Stomach (tissue), 9 donors: ENCODE measurements around the gene COL1A1. TPM values are rescaled to one million over a fixed set of nuclear protein-coding genes. Genes with fewer than 3 reads are reported as not detected.
A peak's percentile ranks its signal among the peaks of the same experiment; 100 is the strongest.

Source experiments
- DNase-seq, 2 donors: peaks; one replicate each; pipeline versions ENCODE4 v3.0.0 to v3.0.0-alpha.2; 2013 to 2019
- H3K27ac ChIP-seq, 5 donors: fragments of 200-600 bp in 4 of 5; sonication (generic) in 4 of 5; one replicate each; pipeline ENCODE4 v1.5.1; 2013 to 2019; ENCODE audit warnings: mild to moderate bottlenecking in 1 of 5, moderate library complexity in 1 of 5
- H3K27me3 ChIP-seq, 3 donors: fragments of 200-600 bp; sonication (generic); one replicate each; pipeline ENCODE4 v1.5.1; 2017 to 2019; ENCODE audit warnings: mixed run types in 1 of 3
- H3K36me3 ChIP-seq, 4 donors: fragments of 200-600 bp; sonication (generic); 1 replicate in 3 of 4; 2 replicates in 1 of 4; pipeline ENCODE4 v1.5.1; 2016 to 2019
- H3K4me1 ChIP-seq, 4 donors: fragments of 200-600 bp; sonication (generic); one replicate each; pipeline ENCODE4 v1.5.1; 2016 to 2019
- H3K4me3 ChIP-seq, 4 donors: fragments of 200-600 bp; sonication (generic) in 3 of 4; one replicate each; pipeline ENCODE4 v1.5.1; 2016 to 2019; ENCODE audit warnings: mild to moderate bottlenecking in 1 of 4
- H3K9me3 ChIP-seq, 4 donors: fragments of 200-600 bp; sonication (generic); one replicate each; pipeline ENCODE4 v1.5.1; 2016 to 2019
- EP300 ChIP-seq: sonication (generic); formaldehyde crosslinking; IDR thresholded peaks from one replicate; pipeline ENCODE4 v1.6.1; 2017; ENCODE audit warnings: antibody characterized with exemption
- POLR2A ChIP-seq, 4 donors: fragments of 450-650 bp; IDR thresholded peaks; one replicate each; pipeline ENCODE4 v1.6.1; 2016; ENCODE audit warnings: antibody characterized with exemption in 4 of 4, control low read depth in 2 of 4, mild to moderate bottlenecking in 1 of 4, moderate library complexity in 1 of 4
- POLR2AphosphoS5 ChIP-seq, 3 donors: sonication (generic); formaldehyde crosslinking; IDR thresholded peaks; one replicate each; pipeline ENCODE4 v1.6.1; 2016; ENCODE audit warnings: antibody characterized with exemption in 3 of 3
- WGBS, 5 donors: extraction: QIAGEN DNeasy Blood & Tissue Kit in 3 of 5; methylation state at CpG; one replicate each; pipeline versions ENCODE4 v1.1.5 to v1.1.7; 2013 to 2018; 5-methylcytosine and 5-hydroxymethylcytosine counted together
- intact Hi-C: fragments of 100-400 bp; cut with DNase I; formaldehyde crosslinking; loops from one replicate; pipeline ENCODE4 v1.15.1; 2023; ENCODE audit warnings: low total_unique reads
- polyA plus RNA-seq, 3 donors: library from polyadenylated mRNA; stranded (reverse); fragments of 200-250 nt; gene quantifications; one replicate each; pipeline ENCODE4 v1.2.3, GENCODE V29; 2013
- total RNA-seq, 5 donors: library from RNA; depleted of rRNA; stranded (reverse); fragments of >200 nt; gene quantifications; one replicate each; pipeline versions ENCODE4 v1.1.0 to v1.2.3, GENCODE V29; 2014 to 2016
- TF ChIP-seq, protein P1 (sequence below), 7 experiments: fragments of 450-650 bp in 4 of 7; fragments of 200-600 bp in 3 of 7; sonication (generic) in 3 of 7; IDR thresholded peaks; one replicate each; pipeline ENCODE4 v1.5.1; 2016 to 2019; ENCODE audit warnings: antibody characterized with exemption in 7 of 7, control low read depth in 2 of 7, mild to moderate bottlenecking in 1 of 7
- donor health status: healthy with polysubstance abuse.
- donor health status: Bipolar disorder and iron deficiency.
- donor health status: healthy.

Gene COL1A1
- total and polyA plus RNA-seq, 8 donors = 17.9 to 1,931 (median 142) TPM

GRCh38 chr17:50188921-50189549 is 12.4 kb downstream of the COL1A1 start:
- WGBS, 5 donors = 78 to 86% (median 85%) methylated on average over 7 to 11 of the region's 11 CpGs
- H3K4me1 ChIP-seq = peaks cover 5 to 36% (median 15%) of the 10 kb centered on the region in 4 donors
- no peak overlapping the region for H3K4me3 ChIP-seq
- no peak for DNase-seq
- peaks cover 81 to 95% (median 92%) of the 10 kb centered on the region in 4 donors for H3K36me3 ChIP-seq
- no peak for TF ChIP-seq EP300
- TF ChIP-seq, protein P1, sequence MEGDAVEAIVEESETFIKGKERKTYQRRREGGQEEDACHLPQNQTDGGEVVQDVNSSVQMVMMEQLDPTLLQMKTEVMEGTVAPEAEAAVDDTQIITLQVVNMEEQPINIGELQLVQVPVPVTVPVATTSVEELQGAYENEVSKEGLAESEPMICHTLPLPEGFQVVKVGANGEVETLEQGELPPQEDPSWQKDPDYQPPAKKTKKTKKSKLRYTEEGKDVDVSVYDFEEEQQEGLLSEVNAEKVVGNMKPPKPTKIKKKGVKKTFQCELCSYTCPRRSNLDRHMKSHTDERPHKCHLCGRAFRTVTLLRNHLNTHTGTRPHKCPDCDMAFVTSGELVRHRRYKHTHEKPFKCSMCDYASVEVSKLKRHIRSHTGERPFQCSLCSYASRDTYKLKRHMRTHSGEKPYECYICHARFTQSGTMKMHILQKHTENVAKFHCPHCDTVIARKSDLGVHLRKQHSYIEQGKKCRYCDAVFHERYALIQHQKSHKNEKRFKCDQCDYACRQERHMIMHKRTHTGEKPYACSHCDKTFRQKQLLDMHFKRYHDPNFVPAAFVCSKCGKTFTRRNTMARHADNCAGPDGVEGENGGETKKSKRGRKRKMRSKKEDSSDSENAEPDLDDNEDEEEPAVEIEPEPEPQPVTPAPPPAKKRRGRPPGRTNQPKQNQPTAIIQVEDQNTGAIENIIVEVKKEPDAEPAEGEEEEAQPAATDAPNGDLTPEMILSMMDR (IDR thresholded peaks at IDR 0.05) = no peak
- no peak for TF ChIP-seq POLR2AphosphoS5 (IDR thresholded peaks at IDR 0.05)
- no peak for TF ChIP-seq POLR2A (IDR thresholded peaks at IDR 0.05)
- H3K27ac ChIP-seq = peak overlapping the region in 3 of 5 donors; percentile 20 to 80 (median 79)
- no peaks in the 10 kb centered on the region for H3K9me3 ChIP-seq
- no peaks in the 10 kb centered on the region for H3K27me3 ChIP-seq
- intact Hi-C loops = no loop called here

DNA sequence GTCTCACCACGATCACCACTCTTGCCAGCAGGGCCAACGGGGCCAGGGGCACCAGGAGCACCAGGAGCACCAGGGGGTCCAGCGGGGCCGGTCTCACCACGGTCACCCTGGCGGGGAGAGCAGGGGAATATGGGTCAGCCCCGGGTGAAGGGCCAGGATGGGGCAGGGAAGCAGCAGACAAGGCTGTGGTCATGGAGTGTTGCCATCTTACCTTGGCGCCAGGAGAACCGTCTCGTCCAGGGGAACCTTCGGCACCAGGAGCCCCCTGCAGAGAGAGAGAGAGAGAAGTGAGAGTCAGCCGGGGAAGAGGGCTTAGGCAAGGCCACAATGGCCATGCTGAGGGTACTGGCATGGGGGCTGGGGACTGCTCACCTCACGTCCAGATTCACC is 12.9 kb downstream of the COL1A1 start:
- DNase-seq = no peak
- no peaks in the 10 kb centered on the region for H3K27me3 ChIP-seq
- peak overlapping the region in 3 of 5 donors; percentile 20 to 80 (median 79) for H3K27ac ChIP-seq
- intact Hi-C loops = no loop called here
- 64 to 84% (median 79%) methylated on average over 13 of the region's 13 CpGs for WGBS, 5 donors
- TF ChIP-seq POLR2A (IDR thresholded peaks at IDR 0.05) (no peak), POLR2AphosphoS5 (IDR thresholded peaks at IDR 0.05) (no peak), EP300 (no peak)
- TF ChIP-seq, protein P1 (IDR thresholded peaks at IDR 0.05) = no peak
- H3K9me3 ChIP-seq = no peaks in the 10 kb centered on the region
- H3K36me3 ChIP-seq = peaks cover 76 to 90% (median 87%) of the 10 kb centered on the region in 4 donors
- peaks cover 5 to 41% (median 20%) of the 10 kb centered on the region in 4 donors for H3K4me1 ChIP-seq
- no peak overlapping the region for H3K4me3 ChIP-seq

- Histone ChIP-seq H3K36me3 (peaks cover 70 to 84% (median 81%) of the 10 kb centered on the region in 4 donors), H3K27me3 (no peaks in the 10 kb centered on the region)
- no peak for DNase-seq
Measured at GRCh38 chr17:50187751-50188530, 13.5 kb downstream of the COL1A1 start.

GRCh38 chr17:50187394-50187725 is 14.1 kb downstream of the COL1A1 start:
- DNase-seq = no peak
- intact Hi-C loops = no loop called here
- Histone ChIP-seq H3K36me3 (peaks cover 64 to 78% (median 76%) of the 10 kb centered on the region in 4 donors), H3K27ac (peak overlapping the region in 3 of 5 donors; percentile 42 to 80 (median 79)), H3K27me3 (no peaks in the 10 kb centered on the region), H3K4me1 (peaks cover 5 to 36% (median 24%) of the 10 kb centered on the region in 4 donors), H3K9me3 (no peaks in the 10 kb centered on the region), H3K4me3 (no peak overlapping the region)
- 64 to 86% (median 74%) methylated on average over 3 to 4 of the region's 4 CpGs for WGBS, 5 donors
- no peak for TF ChIP-seq POLR2A (IDR thresholded peaks at IDR 0.05)
- no peak for TF ChIP-seq POLR2AphosphoS5 (IDR thresholded peaks at IDR 0.05)
- TF ChIP-seq, protein P1 (IDR thresholded peaks at IDR 0.05) = no peak
- no peak for TF ChIP-seq EP300

More at GRCh38 chr17:50187751-50188530, 13.5 kb downstream of the COL1A1 start:
- peak overlapping the region in 2 of 5 donors; percentile 79 to 80 for H3K27ac ChIP-seq
- peaks cover 5 to 41% (median 25%) of the 10 kb centered on the region in 4 donors for H3K4me1 ChIP-seq
- TF ChIP-seq, protein P1 (IDR thresholded peaks at IDR 0.05) = no peak
- TF ChIP-seq POLR2AphosphoS5 (IDR thresholded peaks at IDR 0.05) (no peak), POLR2A (IDR thresholded peaks at IDR 0.05) (no peak), EP300 (no peak)
- no peaks in the 10 kb centered on the region for H3K9me3 ChIP-seq
- intact Hi-C loops = no loop called here
- H3K4me3 ChIP-seq = no peak overlapping the region
- 78 to 90% (median 82%) methylated on average over 14 to 17 of the region's 17 CpGs for WGBS, 5 donors
